Measurements from ENCODE around the gene SEM1.
"Not testable (repeated sequence)": the region's sequence is repeated elsewhere in the genome, so short reads cannot be mapped to it uniquely, and the experiment has no call there.

Gene SEM1

DNA sequence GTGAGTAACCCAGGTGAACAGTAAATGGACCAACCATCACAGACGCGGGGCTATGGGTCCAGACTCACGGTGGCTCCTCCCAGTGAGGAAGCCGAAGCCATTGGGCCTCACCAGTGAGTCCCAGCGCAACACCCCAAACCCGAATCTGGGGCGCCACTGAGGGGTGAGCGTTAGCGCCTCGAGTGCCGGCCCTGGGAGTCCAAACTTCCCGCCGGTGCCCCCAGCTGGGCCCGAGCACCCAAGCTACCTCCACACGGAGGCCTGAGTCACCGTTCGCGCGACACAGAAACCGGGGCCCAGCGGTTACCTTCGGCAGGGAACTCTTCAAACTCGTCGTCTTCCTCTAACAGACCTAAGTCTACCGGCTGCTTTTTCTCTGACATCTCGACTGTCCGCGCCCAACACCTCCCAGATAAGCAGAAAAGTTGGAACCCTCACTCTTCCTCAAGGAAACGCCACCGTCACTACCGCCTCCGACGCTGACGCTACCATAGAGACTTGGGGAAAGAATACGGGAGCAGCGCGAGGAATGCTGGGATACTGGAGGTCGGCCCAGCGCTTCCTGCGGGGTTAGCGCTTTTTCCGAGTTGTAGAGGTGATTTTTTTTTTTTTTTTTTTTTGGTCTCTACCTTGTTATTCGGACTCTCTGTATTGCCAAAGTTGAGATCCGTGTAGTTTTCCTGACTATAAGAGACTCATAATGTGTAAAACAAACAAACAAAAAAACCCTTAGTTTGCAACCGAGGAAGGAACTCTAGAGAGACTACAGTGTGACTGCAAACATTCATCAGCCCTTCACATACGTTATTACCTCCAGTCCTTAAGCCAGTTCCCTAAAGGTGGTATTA, at the start of gene SEM1:
Gene SEM1 (minus strand): TSS at position 466 of the 848 bp plus-strand sequence. CDS start 83 bp downstream, at position 383.
- DNase-seq (ENCODE audit: low read depth in 2 of 3, low spot score in 1 of 3), result peak; percentile 40 to 55 (median 45)

GRCh38 chr7:96757880-96758279, 48.2 kb upstream of the SEM1 start:
- DNase-seq (ENCODE audit: low read depth in 2 of 3, low spot score in 1 of 3), result not testable (repeated sequence)

GRCh38 chr7:96747418-96747940, 37.8 kb upstream of the SEM1 start:
- DNase-seq (ENCODE audit: low read depth in 2 of 3, low spot score in 1 of 3), result no peak

GRCh38 chr7:96740130-96740529, 30.5 kb upstream of the SEM1 start:
- no peak for DNase-seq (ENCODE audit: low read depth in 2 of 3, low spot score in 1 of 3)

DNA sequence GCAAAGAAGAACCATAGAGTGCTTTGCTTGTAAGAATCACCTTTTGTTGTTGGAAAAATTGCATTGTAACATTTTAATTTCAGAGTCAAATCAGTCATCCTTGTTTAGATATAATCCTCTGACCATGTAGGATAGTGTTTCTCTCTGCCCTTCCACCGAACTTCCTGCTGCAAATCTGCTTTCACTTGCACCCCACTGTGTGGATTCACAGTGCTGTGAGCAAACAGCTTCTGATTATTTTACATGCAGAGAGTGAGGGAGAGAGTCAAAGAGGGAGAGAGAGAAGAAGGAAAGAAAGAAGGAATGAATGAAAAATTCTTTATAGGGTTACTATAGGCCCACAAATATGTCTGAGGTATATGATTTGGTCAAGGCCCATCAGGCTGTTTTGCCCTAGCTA, 30.0 kb upstream of the SEM1 start:
- no peak for DNase-seq (ENCODE audit: low read depth in 2 of 3, low spot score in 1 of 3)

DNA sequence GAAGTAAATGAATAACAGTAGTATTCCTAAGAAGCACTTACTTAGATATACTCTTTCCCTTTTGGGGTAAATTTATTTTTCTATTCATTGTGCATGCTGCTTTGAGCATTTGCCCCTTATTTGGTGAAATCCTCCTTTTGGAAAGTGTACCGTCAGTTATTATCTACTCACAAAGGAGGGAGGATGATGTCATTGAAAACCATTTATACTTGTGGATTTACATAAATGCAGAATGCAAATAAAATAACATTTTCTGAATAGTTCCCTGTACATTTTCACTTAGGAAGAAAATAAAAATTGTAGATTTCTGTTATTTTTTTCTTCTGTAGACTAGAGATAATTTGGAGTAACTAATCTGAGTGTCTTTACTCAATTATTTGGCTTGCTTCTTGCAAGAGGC, 29.5 kb upstream of the SEM1 start:
- DNase-seq (ENCODE audit: low read depth in 2 of 3, low spot score in 1 of 3), result no peak

- no peak for DNase-seq (ENCODE audit: low read depth in 2 of 3, low spot score in 1 of 3)
These were observed 29.1 kb upstream of the SEM1 start for GRCh38 chr7:96738705-96739104.

GRCh38 chr7:96737545-96738050, 28.0 kb upstream of the SEM1 start:
- DNase-seq (ENCODE audit: low read depth in 2 of 3, low spot score in 1 of 3), result no peak

- DNase-seq (ENCODE audit: low read depth in 2 of 3, low spot score in 1 of 3), result no peak
These were observed 24.7 kb upstream of the SEM1 start for GRCh38 chr7:96734343-96734742.

GRCh38 chr7:96729820-96730219, 20.2 kb upstream of the SEM1 start:
- no peak for DNase-seq (ENCODE audit: low read depth in 2 of 3, low spot score in 1 of 3)

DNA sequence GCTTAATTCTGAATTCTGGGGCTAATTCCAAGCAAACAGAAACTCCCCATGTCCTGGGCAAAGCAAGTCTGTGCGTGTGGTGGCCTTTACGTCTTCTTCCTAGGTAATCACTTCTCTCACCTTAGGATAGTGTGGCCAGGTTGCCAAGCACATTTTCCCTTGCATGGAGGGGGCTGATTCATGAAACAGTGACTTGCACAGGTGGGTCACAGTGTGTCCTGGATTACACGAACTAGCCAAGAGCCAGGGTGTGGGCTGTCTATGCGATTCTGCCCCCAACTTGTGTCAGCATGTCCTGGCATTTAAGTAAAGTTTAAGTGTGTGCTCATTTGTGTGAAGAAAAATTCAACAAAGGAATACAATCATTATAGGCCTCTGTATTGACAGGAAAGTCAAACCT, 18.5 kb upstream of the SEM1 start:
- no peak for DNase-seq (ENCODE audit: low read depth in 2 of 3, low spot score in 1 of 3)

GRCh38 chr7:96727534-96728088, 18.0 kb upstream of the SEM1 start:
- DNase-seq (ENCODE audit: low read depth in 2 of 3, low spot score in 1 of 3), result no peak

GRCh38 chr7:96723622-96724021, 14.0 kb upstream of the SEM1 start:
- DNase-seq (ENCODE audit: low read depth in 2 of 3, low spot score in 1 of 3), result no peak

DNA sequence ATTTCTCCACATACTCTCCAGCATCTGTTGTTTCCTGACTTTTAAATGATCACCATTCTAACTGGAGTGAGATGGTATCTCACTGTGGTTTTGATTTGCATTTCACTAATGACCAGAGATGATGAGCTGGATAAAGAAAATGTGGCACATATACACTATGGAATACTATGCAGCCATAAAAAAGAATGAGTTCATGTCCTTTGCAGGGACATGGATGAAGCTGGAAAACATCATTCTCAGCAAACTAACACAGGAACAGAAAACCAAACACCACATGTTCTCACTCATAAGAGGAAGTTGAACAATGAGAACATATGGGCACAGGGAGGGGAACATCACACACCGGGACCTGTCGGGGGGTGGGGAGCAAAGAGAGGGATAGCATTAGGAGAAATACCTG, 13.3 kb upstream of the SEM1 start:
- DNase-seq (ENCODE audit: low read depth in 2 of 3, low spot score in 1 of 3), result not testable (repeated sequence)

DNA sequence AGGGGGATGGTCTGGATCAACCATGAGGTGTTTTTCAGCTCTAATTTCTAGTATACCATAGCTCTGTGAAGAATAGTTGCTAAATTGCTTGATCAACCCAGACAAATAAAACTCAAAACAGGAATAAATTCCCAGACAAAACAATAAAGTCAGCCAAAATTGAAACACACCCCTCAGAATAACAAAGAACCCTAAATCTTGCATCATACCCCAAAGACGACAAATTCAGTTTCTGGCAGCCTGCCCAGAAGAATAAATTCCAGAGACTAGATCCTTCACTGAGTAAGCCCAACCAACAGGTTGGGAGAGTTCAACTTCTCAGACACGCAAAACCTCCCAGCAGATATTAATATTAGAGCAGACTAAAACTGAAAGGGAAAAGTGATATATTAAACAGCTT, 11.2 kb upstream of the SEM1 start:
- no peak for DNase-seq (ENCODE audit: low read depth in 2 of 3, low spot score in 1 of 3)

DNA sequence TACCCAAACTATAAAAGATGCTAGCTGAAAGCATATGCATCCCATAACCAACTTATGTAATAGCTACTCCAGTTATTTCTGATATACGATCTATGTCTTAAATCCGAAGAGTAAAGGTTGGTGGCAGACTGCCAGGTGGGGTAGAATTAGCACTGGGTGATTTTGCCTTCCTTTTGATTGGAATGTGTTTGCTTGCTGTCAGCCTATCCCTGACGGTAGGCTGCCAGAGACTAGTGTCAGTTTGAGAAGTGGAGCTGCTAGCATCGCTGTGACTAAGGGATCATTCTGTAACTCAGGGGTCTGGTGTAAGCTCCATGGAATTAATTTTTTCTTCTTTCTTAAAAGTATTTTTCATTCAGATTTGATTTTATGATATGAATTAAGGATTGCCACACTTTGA, 9.5 kb upstream of the SEM1 start:
- no peak for DNase-seq (ENCODE audit: low read depth in 2 of 3, low spot score in 1 of 3)

GRCh38 chr7:96718107-96719003, 8.7 kb upstream of the SEM1 start:
- no peak for DNase-seq (ENCODE audit: low read depth in 2 of 3, low spot score in 1 of 3)

DNA sequence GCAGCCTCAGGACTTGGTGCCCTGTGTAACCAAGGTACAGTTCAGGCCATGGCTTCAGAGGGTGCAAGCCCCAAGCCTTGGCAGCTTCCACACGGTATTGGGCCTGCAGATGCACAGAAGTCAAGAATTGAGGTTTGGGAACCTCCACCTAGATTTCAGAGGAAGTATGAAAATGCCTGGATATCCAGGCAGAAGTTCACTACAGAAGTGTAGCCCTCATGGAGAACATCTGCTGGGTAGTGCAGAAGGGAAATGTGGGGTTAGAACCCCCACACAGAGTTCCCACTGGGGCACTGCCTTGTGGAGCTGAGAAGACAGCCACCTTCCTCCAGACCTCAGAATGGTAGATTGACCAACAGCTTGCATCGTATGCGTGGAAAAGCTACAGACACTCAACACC, 3.4 kb upstream of the SEM1 start:
- DNase-seq (ENCODE audit: low read depth in 2 of 3, low spot score in 1 of 3), result no peak

- DNase-seq (ENCODE audit: low read depth in 2 of 3, low spot score in 1 of 3), result no peak
These were observed 898 bp upstream of the SEM1 start for GRCh38 chr7:96710544-96710943.

- no peak for DNase-seq (ENCODE audit: low read depth in 2 of 3, low spot score in 1 of 3)
These were observed 774 bp downstream of the SEM1 start for GRCh38 chr7:96708872-96709271.

All from stimulated activated CD4-positive, alpha-beta T cell treated with anti-CD3 and anti-CD28 coated beads, Interleukin-12 subunit alpha, Interleukin-12 subunit beta, amount 100 ng/mL, for 48 hours (primary cell).